Tibial artery (tissue), 4 donors: ENCODE measurements around the gene HMGB4.

ENCODE experiments used
- DNase-seq, 2 donors: peaks; one replicate each; pipeline ENCODE4 v3.0.0-alpha.2; 2019
- H3K27ac ChIP-seq, 2 donors: fragments of 200-600 bp; sonication (generic) in 1 of 2; 1 replicate in 1 of 2; 2 replicates in 1 of 2; pipeline ENCODE4 v1.5.1; 2018 to 2019; ENCODE audit warnings: mild to moderate bottlenecking in 1 of 2
- H3K27me3 ChIP-seq, 2 donors: fragments of 200-600 bp; sonication (generic) in 1 of 2; one replicate each; pipeline versions ENCODE4 v1.5.1 to v1.6.0; 2016 to 2019
- H3K36me3 ChIP-seq, 3 donors: fragments of 200-600 bp; sonication (generic) in 2 of 3; one replicate each; pipeline ENCODE4 v1.5.1; 2016 to 2019; ENCODE audit warnings: mild to moderate bottlenecking in 2 of 3
- H3K4me1 ChIP-seq, 4 donors: fragments of 200-600 bp; sonication (generic) in 2 of 4; 1 replicate in 3 of 4; 2 replicates in 1 of 4; pipeline ENCODE4 v1.5.1; 2016 to 2019
- H3K4me3 ChIP-seq, 2 donors: fragments of 200-600 bp; sonication (generic) in 1 of 2; 1 replicate in 1 of 2; 2 replicates in 1 of 2; pipeline ENCODE4 v1.5.1; 2018 to 2019; ENCODE audit warnings: mild to moderate bottlenecking in 2 of 2
- H3K9me3 ChIP-seq, 3 donors: fragments of 200-600 bp; sonication (generic) in 1 of 3; one replicate each; pipeline ENCODE4 v1.5.1; 2016 to 2019
- intact Hi-C: fragments of 100-400 bp; cut with DNase I; formaldehyde crosslinking; loops from one replicate; pipeline ENCODE4 v1.15.0; 2023; ENCODE audit warnings: low total_unique reads
- TF ChIP-seq, protein P1 (sequence below), 2 experiments: fragments of 200-600 bp in 1 of 2; fragments of 450-650 bp in 1 of 2; IDR thresholded peaks; one replicate each; pipeline ENCODE4 v1.5.1; 2017 to 2019; ENCODE audit warnings: antibody characterized with exemption in 2 of 2, mild to moderate bottlenecking in 1 of 2, moderate library complexity in 1 of 2

The HMGB4 gene

DNA sequence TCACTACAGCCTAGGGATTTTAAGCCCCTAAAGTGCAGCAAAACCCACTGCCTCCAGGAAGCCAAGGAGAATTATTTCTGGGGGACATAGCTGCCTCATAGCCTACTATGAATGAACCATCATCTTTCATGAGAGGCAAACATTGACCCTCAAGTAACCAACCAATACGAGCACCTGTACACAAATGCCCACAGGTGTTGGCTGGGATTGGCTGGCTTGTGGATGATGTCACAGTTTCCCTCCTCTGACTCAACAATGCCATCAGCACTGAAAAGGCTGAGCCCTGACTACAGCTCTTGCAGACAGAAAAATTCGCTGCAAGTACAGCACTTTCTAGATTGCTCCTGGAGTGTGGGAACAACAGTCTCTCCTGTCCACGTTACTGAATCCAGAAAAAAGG is at the start of gene HMGB4:
Gene HMGB4, plus strand, starts transcription at position 301 of the 400 bp plus-strand sequence. CDS start 113 bp downstream, outside the sequence.
- TF ChIP-seq, protein P1, sequence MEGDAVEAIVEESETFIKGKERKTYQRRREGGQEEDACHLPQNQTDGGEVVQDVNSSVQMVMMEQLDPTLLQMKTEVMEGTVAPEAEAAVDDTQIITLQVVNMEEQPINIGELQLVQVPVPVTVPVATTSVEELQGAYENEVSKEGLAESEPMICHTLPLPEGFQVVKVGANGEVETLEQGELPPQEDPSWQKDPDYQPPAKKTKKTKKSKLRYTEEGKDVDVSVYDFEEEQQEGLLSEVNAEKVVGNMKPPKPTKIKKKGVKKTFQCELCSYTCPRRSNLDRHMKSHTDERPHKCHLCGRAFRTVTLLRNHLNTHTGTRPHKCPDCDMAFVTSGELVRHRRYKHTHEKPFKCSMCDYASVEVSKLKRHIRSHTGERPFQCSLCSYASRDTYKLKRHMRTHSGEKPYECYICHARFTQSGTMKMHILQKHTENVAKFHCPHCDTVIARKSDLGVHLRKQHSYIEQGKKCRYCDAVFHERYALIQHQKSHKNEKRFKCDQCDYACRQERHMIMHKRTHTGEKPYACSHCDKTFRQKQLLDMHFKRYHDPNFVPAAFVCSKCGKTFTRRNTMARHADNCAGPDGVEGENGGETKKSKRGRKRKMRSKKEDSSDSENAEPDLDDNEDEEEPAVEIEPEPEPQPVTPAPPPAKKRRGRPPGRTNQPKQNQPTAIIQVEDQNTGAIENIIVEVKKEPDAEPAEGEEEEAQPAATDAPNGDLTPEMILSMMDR (IDR thresholded peaks at IDR 0.05): no peak
- intact Hi-C loops: no loop called here

DNA sequence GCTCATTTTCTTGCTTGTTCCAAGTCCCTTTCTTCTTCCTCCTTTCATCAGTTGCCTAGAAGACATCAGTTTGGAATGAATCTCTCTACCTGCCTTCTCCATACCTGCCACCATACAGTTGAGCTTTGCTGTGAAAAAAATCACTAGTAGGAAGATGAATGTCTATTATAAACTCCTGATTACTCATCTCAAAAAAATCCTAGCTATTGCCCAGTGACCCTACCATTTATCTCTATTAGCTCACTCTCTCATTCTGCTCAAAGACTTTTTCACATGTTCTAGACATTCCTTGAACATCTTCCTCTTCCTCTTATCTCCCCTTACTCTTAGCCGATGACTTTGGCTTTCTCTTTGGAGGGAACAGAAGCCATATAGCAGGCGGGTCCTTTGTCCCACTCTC is 49.7 kb upstream of the HMGB4 start:
- intact Hi-C loops: no loop called here
- TF ChIP-seq, protein P1 (IDR thresholded peaks at IDR 0.05): no peak
- Histone ChIP-seq H3K27me3 (no peaks in the 10 kb centered on the region), H3K4me1 (no peaks in the 10 kb centered on the region), H3K9me3 (peaks cover 0 to 2% (median 0%) of the 10 kb centered on the region in 3 donors), H3K27ac (no peak overlapping the region), H3K36me3 (no peaks in the 10 kb centered on the region), H3K4me3 (no peak overlapping the region)
- no peak for DNase-seq

More for the DNA sequence above, at the start of gene HMGB4:
- DNase-seq: no peak
- Histone ChIP-seq H3K4me3 (no peak within 1 kb of the TSS), H3K36me3 (no peaks in the 10 kb centered on the region), H3K4me1 (no peaks in the 10 kb centered on the region), H3K27me3 (peaks cover 0 to 8% of the 10 kb centered on the region in 2 donors), H3K9me3 (no peaks in the 10 kb centered on the region), H3K27ac (no peak within 1 kb of the TSS)

GRCh38 chr1:33815061-33815460 is 48.8 kb upstream of the HMGB4 start:
- Histone ChIP-seq H3K27me3 (no peaks in the 10 kb centered on the region), H3K4me3 (no peak overlapping the region), H3K36me3 (no peaks in the 10 kb centered on the region), H3K27ac (no peak overlapping the region), H3K9me3 (no peaks in the 10 kb centered on the region), H3K4me1 (no peaks in the 10 kb centered on the region)
- intact Hi-C loops: no loop called here
- TF ChIP-seq, protein P1 (IDR thresholded peaks at IDR 0.05): no peak
- no peak for DNase-seq

DNA sequence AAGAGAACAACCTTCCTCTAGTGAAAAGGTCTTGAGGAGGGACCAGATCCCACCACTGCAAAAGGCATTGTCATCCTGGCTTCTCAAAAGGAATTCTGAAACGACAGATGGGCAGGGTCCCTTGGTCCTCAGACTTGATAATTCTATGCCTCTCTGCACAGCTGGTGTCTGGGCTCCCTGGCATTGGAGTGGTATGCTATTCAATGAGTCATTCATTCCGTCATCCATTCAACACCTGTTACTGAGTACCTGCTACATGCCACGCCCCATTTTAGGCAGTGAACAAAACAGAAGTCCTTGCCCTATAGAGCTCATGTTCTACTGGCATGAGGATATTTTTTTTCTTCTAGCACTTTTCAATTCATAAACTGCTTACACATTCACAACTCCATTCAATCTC is 45.8 kb upstream of the HMGB4 start:
- Histone ChIP-seq H3K4me3 (no peak overlapping the region), H3K27me3 (peaks cover 0 to 4% of the 10 kb centered on the region in 2 donors), H3K27ac (no peak overlapping the region), H3K9me3 (no peaks in the 10 kb centered on the region), H3K4me1 (no peaks in the 10 kb centered on the region), H3K36me3 (no peaks in the 10 kb centered on the region)
- no peak for DNase-seq
- TF ChIP-seq, protein P1 (IDR thresholded peaks at IDR 0.05): no peak
- intact Hi-C loops: no loop called here

DNA sequence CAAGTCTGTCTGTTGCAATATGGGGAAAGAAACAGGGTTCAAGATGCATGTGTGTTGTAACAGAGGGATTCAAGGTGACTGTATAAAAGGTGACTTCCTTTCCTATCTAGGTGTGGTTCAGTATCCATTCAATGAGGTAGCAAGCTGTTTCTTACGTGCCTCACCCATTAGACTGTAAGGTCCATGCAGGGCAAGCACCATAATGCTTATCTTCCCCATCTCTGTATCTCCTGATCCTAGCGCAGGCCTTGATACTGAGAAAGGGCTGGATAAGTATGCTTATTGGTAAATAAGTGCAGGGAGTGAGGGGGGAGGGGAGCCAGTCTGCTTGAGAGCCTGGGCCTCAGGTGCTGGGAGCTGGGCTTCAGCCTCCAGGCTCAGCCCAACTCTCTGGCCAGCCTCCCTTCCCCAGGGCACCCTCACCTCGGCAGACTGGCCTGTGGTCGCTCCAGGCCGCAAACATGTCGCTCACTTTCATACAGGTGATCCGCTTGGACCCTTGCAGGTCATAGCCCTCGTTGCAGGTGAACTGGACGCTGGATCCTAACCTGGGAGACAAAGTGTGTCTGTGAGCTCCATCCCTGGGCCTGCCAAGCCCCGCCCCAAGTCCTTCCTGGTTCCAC is 44.5 kb upstream of the HMGB4 start:
- H3K27ac ChIP-seq: no peak overlapping the region
- H3K9me3 ChIP-seq: no peaks in the 10 kb centered on the region
- no peaks in the 10 kb centered on the region for H3K4me1 ChIP-seq
- H3K27me3 ChIP-seq: peaks cover 0 to 4% of the 10 kb centered on the region in 2 donors
- DNase-seq: no peak
- no peak overlapping the region for H3K4me3 ChIP-seq
- H3K36me3 ChIP-seq: no peaks in the 10 kb centered on the region
- TF ChIP-seq, protein P1 (IDR thresholded peaks at IDR 0.05): no peak
- intact Hi-C loops: no loop called here
